Nucleus accumbens (tissue), 56 donors: ENCODE results near the gene SCYL3.
"Not testable (repeated sequence)": the region's sequence is repeated elsewhere in the genome, so short reads cannot be mapped to it uniquely, and the experiment has no call there.

Experiments
- DNase-seq, 56 donors: peaks; one replicate each; lab custom pipeline; 2025; lab: John Stamatoyannopoulos, UW

The SCYL3 gene

DNA sequence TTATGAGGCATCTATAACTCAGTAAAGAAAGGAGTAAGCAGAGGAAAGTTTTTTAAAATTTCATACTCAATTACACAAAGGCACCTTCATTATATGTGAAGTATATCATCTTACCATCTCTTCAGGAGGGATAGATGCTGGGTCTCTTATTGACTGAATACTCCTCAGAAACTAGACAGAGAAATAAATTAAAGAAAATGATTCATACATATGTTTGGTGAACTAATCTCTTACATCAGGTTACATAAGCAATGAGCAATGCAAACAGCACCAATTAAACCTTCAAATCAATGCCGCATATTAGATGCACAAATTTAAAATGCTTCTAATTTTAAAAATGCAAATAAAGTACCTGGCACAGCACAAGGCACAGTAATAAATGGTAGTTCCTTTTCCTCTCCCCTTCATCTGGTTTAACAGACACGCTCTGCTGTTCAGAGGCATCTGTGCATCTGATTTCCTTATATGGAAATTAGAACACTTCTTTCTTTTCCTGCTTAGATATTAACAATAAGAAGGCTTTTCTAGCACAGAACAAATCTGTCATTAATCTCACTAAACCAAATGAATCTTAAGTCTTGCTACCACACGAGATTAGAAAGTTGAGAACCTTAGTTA, 20.0 kb downstream of the SCYL3 start:
- no peak for DNase-seq

- no peak for DNase-seq
Observed at GRCh38 chr1:169872906-169873305, 20.8 kb downstream of the SCYL3 start.

GRCh38 chr1:169871988-169872387, 21.7 kb downstream of the SCYL3 start:
- not testable (repeated sequence) for DNase-seq

DNA sequence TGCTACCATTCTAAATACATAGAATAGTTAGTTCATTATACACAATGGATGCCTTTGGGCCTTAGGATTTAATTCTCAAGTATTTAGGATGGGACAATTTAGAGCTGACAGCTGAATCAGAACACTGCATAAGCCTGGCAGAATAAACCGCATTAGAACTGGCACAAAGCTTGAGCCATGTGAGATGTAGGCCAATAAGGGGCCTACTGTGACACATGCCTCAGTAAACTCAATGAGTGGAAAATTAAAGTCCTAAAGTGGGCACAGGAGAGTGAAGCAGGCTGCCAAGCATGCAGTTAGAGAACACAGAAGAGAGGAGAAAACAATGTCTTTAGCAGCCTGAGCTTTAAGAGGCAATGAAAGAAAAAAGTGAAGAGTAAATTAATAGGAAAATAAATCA, 24.3 kb downstream of the SCYL3 start:
- peak in 10 of 56 donors; percentile 4 to 26 (median 8) for DNase-seq

GRCh38 chr1:169868978-169869377, 24.7 kb downstream of the SCYL3 start:
- DNase-seq, result no peak

GRCh38 chr1:169867012-169867675, 26.6 kb downstream of the SCYL3 start:
- no peak for DNase-seq

GRCh38 chr1:169866577-169866976, 27.1 kb downstream of the SCYL3 start:
- DNase-seq, result no peak

DNA sequence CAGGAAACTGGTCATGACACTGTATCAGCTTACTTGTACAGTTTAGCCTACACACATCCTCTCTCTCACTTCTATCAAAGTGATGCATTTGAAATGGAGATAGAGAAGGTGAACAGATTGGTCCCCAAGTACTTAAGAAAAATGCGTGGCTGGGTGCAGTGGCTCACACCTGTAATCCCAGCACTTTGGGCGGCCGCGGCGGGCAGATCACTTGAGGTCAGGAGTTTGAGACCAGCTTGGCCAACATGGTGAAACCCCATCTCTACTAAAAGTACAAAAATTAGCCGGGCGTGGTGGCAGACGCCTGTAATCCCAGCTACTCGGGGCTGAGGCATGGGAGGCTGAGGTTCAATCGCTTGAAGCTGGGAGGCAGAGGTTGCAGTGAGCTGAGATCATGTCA, 29.2 kb downstream of the SCYL3 start:
- not testable (repeated sequence) for DNase-seq

DNA sequence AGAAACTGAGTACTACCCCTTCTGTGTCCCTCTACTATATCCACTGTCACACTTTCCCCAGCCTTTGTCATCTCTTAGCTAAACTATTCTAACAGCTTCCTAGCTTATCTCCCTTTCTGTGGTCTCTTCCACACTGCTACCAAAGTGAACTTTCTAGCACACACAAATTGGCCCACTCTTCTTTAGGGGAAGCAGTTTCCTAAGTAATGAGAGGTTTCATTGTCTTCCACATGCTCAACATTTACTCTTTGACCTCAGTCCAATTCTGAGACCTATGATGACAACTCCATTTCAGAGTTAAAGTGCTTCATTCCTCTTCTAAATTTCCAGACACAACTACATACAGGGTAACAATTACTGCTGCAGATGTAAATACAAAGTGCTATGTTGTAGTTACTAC, 32.9 kb downstream of the SCYL3 start:
- DNase-seq, result no peak

GRCh38 chr1:169860187-169860586, 33.5 kb downstream of the SCYL3 start:
- no peak for DNase-seq

DNA sequence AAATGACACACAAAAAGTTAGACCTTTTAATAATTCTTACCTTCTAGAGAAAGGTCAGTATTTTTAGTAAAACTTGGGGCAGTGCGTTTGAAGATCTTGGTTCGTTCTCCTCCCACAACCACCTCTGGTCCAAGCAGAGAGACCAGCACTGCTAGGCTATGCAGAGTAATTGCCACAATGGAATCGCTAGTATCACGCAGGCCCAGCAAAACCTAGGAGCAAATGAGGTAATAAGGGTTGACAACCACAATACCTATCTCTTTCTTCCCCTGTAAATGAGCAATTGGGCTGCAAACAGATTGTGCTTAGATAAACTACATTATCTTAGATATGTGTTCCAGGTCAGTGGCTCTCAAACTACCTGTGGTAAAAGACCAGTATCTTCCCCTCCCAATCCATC, 34.7 kb downstream of the SCYL3 start:
- DNase-seq, result no peak

GRCh38 chr1:169858467-169858866, 35.2 kb downstream of the SCYL3 start:
- DNase-seq, result no peak

- DNase-seq, result peak in 24 of 56 donors; percentile 1 to 50 (median 14)
Observed at GRCh38 chr1:169853341-169853740, 40.4 kb downstream of the SCYL3 start.

GRCh38 chr1:169849346-169850022, 44.2 kb downstream of the SCYL3 start:
- no peak for DNase-seq

- DNase-seq, result no peak
Observed at GRCh38 chr1:169848456-169848855, 45.2 kb downstream of the SCYL3 start.

DNA sequence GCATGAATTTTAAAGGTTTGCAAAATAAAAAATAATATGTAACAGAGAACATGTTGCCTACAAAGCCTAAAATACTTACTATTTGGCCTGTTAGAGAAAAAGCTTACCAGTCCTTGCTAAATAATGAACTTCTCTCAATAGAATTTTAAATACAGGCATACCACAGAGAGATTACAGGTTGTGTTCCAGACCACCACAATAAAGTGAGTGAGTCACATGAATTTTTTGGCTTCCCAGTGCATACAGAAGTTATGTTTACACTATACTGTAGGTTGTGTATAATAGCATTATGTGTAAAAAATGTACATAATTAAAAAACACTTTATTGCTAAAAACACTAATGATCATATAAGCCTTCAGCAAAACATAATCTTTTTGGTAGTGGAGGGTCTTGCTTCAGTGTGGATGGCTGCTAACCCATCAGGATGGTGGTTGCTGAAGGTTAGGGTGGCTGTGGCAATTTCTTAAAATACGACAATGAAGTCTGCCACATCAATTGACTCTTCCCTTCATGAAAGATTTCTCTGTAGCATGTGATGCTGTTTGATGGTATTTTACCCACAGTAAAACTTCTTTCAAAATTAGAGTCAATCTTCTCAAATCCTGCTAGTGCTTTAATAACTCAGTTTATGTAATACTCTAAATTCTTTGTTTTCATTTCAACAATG, 48.6 kb downstream of the SCYL3 start:
- DNase-seq, result no peak

DNA sequence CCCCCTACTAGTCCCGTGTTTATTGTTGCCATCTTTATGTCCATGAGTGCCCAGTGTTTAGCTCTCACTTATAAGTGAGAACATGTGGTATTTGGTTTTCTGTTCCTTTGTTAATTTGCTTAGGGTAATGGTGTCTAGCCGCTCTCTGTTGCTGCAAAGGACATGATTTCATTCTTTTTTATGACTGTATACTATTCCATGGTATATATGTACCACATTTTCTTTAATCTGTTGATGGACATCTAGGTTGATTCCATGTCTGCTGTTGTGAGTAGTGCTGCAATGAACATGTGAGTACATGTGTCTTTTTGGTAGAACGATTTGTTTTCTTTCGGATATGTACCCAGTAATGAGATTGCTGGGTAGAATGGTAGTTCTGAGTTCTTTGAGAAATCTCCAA, 54.8 kb downstream of the SCYL3 start:
- DNase-seq, result no peak

DNA sequence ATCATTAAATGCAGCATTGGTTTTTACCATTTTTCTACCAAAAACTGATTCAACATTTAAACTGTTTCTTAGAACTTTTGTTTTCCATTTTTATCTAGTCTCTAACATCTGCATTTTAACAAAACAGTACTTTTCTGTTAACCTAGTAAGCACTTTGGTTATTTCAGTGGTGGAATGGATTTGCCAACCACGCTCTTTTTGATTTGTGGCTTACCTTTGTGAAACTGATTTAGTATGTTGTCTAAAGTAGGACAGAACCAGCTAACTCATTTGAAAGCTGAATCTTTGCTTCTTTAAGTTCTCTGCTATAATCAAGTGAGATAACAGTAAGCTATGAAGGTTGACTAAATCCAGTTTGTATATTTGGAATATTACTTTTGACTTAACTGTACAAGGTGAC, 57.5 kb downstream of the SCYL3 start:
- DNase-seq, result no peak

GRCh38 chr1:169835647-169836046, 58.0 kb downstream of the SCYL3 start:
- DNase-seq, result no peak

- no peak for DNase-seq
Observed at GRCh38 chr1:169834869-169835268, 58.8 kb downstream of the SCYL3 start.

- DNase-seq, result no peak
Observed at GRCh38 chr1:169833179-169833901, 60.4 kb downstream of the SCYL3 start.
